BLaER1 (cell line): Measurements from ENCODE around the gene KPTN.

Experiments
- H3K27ac ChIP-seq: shearing (Covaris generic); formaldehyde crosslinking; 2 replicates; pipeline ENCODE4 v1.8.1; 2022
- H3K27me3 ChIP-seq: shearing (Covaris generic); formaldehyde crosslinking; 2 replicates; pipeline ENCODE4 v1.8.1; 2022
- H3K36me3 ChIP-seq: shearing (Covaris generic); formaldehyde crosslinking; 2 replicates; pipeline ENCODE4 v1.8.1; 2022
- H3K4me1 ChIP-seq: shearing (Covaris generic); formaldehyde crosslinking; 2 replicates; pipeline ENCODE4 v1.8.1; 2022
- H3K4me2 ChIP-seq: shearing (Covaris generic); formaldehyde crosslinking; 2 replicates; pipeline ENCODE4 v1.8.1; 2022
- H3K4me3 ChIP-seq: shearing (Covaris generic); formaldehyde crosslinking; 2 replicates; pipeline ENCODE4 v1.8.1; 2022
- H3K9ac ChIP-seq: shearing (Covaris generic); formaldehyde crosslinking; 2 replicates; pipeline ENCODE4 v1.8.1; 2022
- H3K9me3 ChIP-seq: shearing (Covaris generic); formaldehyde crosslinking; 2 replicates; pipeline ENCODE4 v1.8.1; 2022
- H4K20me1 ChIP-seq: shearing (Covaris generic); formaldehyde crosslinking; 2 replicates; pipeline ENCODE4 v1.8.1; 2022
- Cebpa-rat ChIP-seq: shearing (Covaris generic); IDR thresholded peaks from 2 replicates; pipeline ENCODE4 v1.8.1; 2022

KPTN gene

GRCh38 chr19:47485210-47485609 is 1.2 kb upstream of the KPTN start:
- Histone ChIP-seq H3K4me2 (peak overlapping the region; percentile 91), H3K4me3 (peak overlapping the region; percentile 73)

GRCh38 chr19:47483200-47483599 is 819 bp downstream of the KPTN start:
- Histone ChIP-seq H3K9me3 (no peaks in the 10 kb centered on the region), H3K4me2 (peak overlapping the region; percentile 91), H3K27me3 (no peaks in the 10 kb centered on the region), H3K9ac (no peak overlapping the region), H3K4me3 (peak overlapping the region; percentile 73), H3K27ac (no peak overlapping the region), H3K4me1 (peaks cover 45% of the 10 kb centered on the region), H3K36me3 (no peaks in the 10 kb centered on the region), H4K20me1 (no peaks in the 10 kb centered on the region)
- TF ChIP-seq Cebpa-rat: no peak

More at GRCh38 chr19:47485210-47485609, 1.2 kb upstream of the KPTN start:
- Histone ChIP-seq H3K9me3 (no peaks in the 10 kb centered on the region), H4K20me1 (no peaks in the 10 kb centered on the region), H3K4me1 (peaks cover 54% of the 10 kb centered on the region), H3K27ac (peak overlapping the region; percentile 95; the same call in 1 of the 2 replicates), H3K9ac (peak overlapping the region; percentile 92; the same call in 1 of the 2 replicates), H3K36me3 (peaks cover 14% of the 10 kb centered on the region), H3K27me3 (no peaks in the 10 kb centered on the region)
- TF ChIP-seq Cebpa-rat: no peak

DNA sequence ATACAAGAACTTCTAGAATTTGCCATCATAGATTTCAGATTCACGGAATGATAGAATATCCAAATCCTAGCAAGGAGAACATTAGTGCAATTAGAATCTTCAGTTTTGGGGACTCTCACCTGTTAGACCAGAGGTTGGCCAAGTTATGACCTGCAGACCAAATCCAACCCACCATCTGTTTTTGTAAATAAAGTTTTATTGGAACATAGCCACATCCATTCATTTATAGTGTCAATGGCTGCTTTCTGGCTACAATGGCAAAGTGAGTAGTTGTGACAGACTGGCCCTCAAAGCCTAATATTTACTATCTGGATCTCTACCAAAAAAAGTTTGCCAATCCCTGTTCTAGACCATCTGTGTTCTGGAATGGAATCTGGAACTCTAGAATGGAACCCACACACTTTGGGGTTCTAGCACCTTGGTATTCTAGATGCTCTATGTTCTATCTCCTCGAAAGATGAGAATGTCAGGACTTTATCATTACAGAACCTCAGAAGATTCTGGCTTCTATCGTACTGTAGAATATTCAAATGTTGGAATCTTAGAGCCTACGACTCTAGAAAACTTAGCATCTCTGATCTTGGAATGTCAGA is 2.5 kb downstream of the KPTN start:
- Histone ChIP-seq H3K27me3 (no peaks in the 10 kb centered on the region), H3K4me1 (peaks cover 30% of the 10 kb centered on the region), H3K9ac (no peak overlapping the region), H3K4me3 (no peak overlapping the region), H3K36me3 (no peaks in the 10 kb centered on the region), H3K9me3 (no peaks in the 10 kb centered on the region), H4K20me1 (no peaks in the 10 kb centered on the region), H3K27ac (no peak overlapping the region), H3K4me2 (no peak overlapping the region)
- no peak for TF ChIP-seq Cebpa-rat

DNA sequence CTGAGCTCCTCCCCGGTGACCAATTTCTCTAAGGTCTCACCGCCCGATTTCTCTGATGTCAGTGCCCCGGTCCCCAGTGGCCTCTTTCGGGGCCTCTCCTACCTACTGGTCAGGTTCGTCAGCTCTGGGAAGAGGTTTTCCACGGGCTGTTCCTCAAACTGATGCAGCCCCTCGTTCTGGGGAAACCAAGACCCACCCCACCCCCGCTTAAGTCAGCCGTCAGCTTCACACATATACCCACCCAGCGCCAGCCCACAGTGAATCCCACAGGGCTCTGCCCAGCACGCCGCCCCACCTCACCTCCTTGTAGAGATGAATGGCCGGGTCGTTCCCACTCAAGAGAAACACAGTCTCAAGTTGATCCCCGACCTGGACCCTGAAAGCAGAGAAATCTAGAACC is 3.4 kb downstream of the KPTN start:
- Histone ChIP-seq H3K9me3 (no peaks in the 10 kb centered on the region), H3K4me2 (no peak overlapping the region)

DNA sequence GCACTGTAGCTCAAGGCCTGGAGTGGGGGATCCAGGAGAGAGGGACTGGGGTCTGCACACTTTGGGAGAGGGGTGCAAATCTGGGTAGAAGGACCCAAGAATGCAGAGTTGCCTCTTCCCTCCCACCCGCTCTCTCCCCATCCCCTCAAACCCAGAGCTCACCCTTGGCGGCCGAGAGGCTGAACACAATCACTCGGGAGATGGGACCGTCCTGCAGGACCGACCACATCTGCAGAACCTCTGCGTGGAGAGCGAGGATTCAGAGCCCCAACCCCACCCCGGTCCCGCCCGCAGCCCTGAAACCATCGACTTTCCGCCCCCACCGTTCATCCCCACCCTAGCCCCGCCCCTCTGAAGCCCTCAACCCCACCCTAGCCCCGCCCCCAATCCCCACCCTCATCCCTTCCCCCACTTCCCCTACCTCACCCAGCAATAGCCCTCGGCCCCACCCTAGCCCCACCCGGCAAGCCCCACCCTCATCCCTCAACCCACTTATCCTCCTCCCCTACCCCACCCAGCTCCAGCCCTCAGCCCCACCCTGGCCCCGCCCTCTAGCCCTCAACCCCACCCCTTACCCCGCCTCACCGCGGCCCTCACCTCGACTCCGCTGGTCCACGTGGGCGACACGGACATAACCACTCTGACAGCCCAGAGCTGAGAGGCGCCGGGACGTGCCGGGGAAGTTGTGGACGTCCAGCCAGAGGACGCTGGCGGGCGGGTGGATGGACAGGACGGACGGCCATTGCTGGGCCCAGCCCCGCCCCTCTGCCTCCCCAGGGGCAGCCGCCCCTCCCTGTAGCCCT is 4.1 kb downstream of the KPTN start:
- no peaks in the 10 kb centered on the region for H3K36me3 ChIP-seq
- H3K4me2 ChIP-seq: no peak overlapping the region
- peaks cover 17% of the 10 kb centered on the region for H3K4me1 ChIP-seq
- no peaks in the 10 kb centered on the region for H3K27me3 ChIP-seq
- H3K4me3 ChIP-seq: no peak overlapping the region
- H4K20me1 ChIP-seq: no peaks in the 10 kb centered on the region
- no peak for TF ChIP-seq Cebpa-rat
- H3K9me3 ChIP-seq: no peaks in the 10 kb centered on the region
- no peak overlapping the region for H3K27ac ChIP-seq
- no peak overlapping the region for H3K9ac ChIP-seq

More for the DNA sequence above, 3.4 kb downstream of the KPTN start:
- H3K27me3 ChIP-seq: no peaks in the 10 kb centered on the region
- H3K4me1 ChIP-seq: peaks cover 24% of the 10 kb centered on the region
- no peaks in the 10 kb centered on the region for H3K36me3 ChIP-seq
- no peak overlapping the region for H3K4me3 ChIP-seq
- TF ChIP-seq Cebpa-rat: no peak
- no peak overlapping the region for H3K27ac ChIP-seq
- H3K9ac ChIP-seq: no peak overlapping the region
- H4K20me1 ChIP-seq: no peaks in the 10 kb centered on the region

DNA sequence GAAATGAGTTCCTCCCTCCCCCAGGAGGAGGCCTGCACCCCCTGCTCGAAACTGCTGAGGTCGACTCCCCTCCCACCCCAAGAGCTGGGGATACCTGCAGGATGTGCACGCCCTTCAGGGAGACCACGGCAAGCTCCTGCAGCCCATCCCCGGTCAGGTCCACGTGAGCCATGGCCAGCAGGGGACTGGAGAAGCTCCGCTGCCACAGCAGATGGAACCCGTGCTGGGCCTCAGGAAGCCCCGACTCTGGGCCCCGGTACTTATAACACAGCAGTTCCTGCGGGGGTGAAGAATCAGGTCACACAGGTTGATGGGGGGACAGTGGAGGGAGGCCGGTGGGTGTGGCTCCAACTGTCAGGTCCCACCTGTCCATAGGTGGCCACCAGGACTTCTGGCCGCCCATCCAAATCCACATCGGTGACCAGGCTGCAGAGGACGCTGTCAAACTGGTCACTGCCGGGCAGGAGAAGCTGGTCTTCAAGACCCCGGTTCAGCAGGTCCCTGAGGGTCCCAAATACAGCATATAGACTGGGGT is 7.5 kb downstream of the KPTN start:
- Histone ChIP-seq H3K27me3 (peaks cover 7% of the 10 kb centered on the region; the same call in 1 of the 2 replicates), H3K9me3 (no peaks in the 10 kb centered on the region), H3K4me3 (no peak overlapping the region), H3K4me1 (peaks cover 10% of the 10 kb centered on the region), H3K36me3 (no peaks in the 10 kb centered on the region), H4K20me1 (no peaks in the 10 kb centered on the region; the same call in 1 of the 2 replicates), H3K9ac (no peak overlapping the region), H3K4me2 (peak overlapping the region; percentile 2; the same call in 1 of the 2 replicates), H3K27ac (no peak overlapping the region)
- TF ChIP-seq Cebpa-rat: no peak

- Histone ChIP-seq H3K4me1 (peaks cover 10% of the 10 kb centered on the region), H3K27me3 (peaks cover 17% of the 10 kb centered on the region), H3K4me2 (no peak overlapping the region), H3K4me3 (no peak overlapping the region), H3K9ac (no peak overlapping the region), H4K20me1 (peaks cover 8% of the 10 kb centered on the region; the same call in 1 of the 2 replicates), H3K9me3 (no peaks in the 10 kb centered on the region), H3K36me3 (no peaks in the 10 kb centered on the region), H3K27ac (no peak overlapping the region)
- no peak for TF ChIP-seq Cebpa-rat
Observed at GRCh38 chr19:47475465-47475864, 8.6 kb downstream of the KPTN start.

DNA sequence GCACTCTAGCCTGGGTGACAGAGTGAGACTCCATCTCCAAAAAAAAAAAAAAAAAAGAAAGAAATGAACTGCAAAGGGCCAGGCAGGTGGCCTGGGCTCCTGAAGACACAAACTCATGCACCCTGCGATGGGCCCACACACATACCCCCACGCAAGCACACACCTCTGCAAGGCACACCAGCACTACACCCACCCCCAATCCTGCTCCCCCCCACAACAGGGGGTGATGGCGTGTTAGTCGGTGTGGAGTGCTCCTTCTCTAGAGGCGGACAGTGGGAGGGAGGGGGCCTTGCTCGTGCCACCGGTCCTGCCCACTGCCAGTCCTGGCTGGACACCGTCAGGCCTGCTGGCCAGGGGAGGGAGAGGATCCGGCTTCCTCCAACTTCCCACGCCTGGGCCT is 10.7 kb downstream of the KPTN start:
- Histone ChIP-seq H3K4me3 (no peak overlapping the region), H4K20me1 (peaks cover 24% of the 10 kb centered on the region; the same call in 1 of the 2 replicates), H3K4me2 (no peak overlapping the region), H3K27ac (no peak overlapping the region), H3K4me1 (peaks cover 10% of the 10 kb centered on the region), H3K27me3 (peaks cover 39% of the 10 kb centered on the region), H3K36me3 (no peaks in the 10 kb centered on the region), H3K9ac (no peak overlapping the region), H3K9me3 (no peaks in the 10 kb centered on the region)
- TF ChIP-seq Cebpa-rat: no peak

DNA sequence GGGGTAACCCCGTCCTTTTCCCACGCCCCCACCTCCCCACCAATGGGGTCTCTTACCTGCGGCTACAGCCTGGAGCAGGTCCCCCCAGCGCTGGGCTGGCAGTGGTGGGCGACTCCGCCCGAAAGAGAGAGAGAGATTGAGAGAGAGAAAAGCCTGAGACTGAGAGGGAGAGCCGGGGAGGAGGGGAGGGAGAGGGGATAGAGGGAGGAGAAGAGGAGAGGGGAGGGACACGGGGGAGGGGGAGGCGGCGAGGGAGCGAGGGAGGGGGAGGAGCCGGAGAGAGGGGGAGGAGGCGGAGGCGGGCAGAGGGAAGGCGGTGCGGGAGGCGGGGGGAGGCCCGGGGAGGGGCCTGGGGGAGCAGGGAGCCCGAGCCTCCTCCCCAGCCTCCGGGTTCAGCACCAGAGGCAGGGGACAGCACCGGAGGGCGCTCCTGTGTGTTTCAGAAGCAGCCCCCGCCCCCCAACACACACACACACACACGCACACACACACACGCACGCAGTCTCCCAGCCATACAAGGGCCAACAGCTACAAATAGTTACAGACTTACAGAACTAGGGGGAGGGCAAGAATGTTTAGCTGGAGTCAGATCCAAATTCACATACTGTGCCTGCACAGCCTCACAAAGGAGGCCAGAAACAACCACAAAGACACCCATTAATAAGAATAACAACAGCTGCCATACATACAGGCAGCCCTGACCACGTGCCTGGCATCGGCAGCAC is 12.1 kb downstream of the KPTN start, which contains the start of gene SLC8A2:
Gene SLC8A2, minus strand, starts transcription at position 161 of the 725 bp plus-strand sequence. CDS start 5,490 bp downstream, outside the sequence.
- TF ChIP-seq Cebpa-rat: no peak
- H3K4me2 ChIP-seq: peak within 1 kb of the TSS; percentile 52
- no peaks in the 10 kb centered on the region for H3K36me3 ChIP-seq
- H3K27ac ChIP-seq: no peak within 1 kb of the TSS
- no peak within 1 kb of the TSS for H3K4me3 ChIP-seq
- peaks cover 26% of the 10 kb centered on the region; the same call in 1 of the 2 replicates for H4K20me1 ChIP-seq
- H3K27me3 ChIP-seq: peaks cover 53% of the 10 kb centered on the region
- H3K9ac ChIP-seq: no peak within 1 kb of the TSS
- no peaks in the 10 kb centered on the region for H3K9me3 ChIP-seq
- H3K4me1 ChIP-seq: peaks cover 10% of the 10 kb centered on the region
